ENCODE data around the gene GALT. TPM values are rescaled to one million over a fixed set of nuclear protein-coding genes. Genes with fewer than 3 reads are reported as not detected.

Gene GALT
- total RNA-seq, 1 experiment from 2014 or later: 27.6 TPM

- Histone ChIP-seq H3K27ac (ENCODE audit: low read depth, low read length, poor library complexity, severe bottlenecking) (no peak within 1 kb of the TSS), H3K36me3 (ENCODE audit: insufficient read depth, low read length, poor library complexity, severe bottlenecking) (no peaks in the 10 kb centered on the region), H3K9me3 (ENCODE audit: low read depth, low read length, poor library complexity, severe bottlenecking) (no peaks in the 10 kb centered on the region), H3K4me1 (ENCODE audit: insufficient read depth, low read length, poor library complexity, severe bottlenecking) (peaks cover 7% of the 10 kb centered on the region), H3K4me3 (ENCODE audit: low read depth, low read length, poor library complexity, severe bottlenecking) (peak within 1 kb of the TSS; percentile 27), H3K27me3 (replicated peaks; ENCODE audit: insufficient read depth, low read depth, low read length, poor library complexity) (peaks cover 71% of the 10 kb centered on the region)
- no peak for TF ChIP-seq CTCF (conservative IDR thresholded peaks at IDR 0.05; ENCODE audit: low read depth, low read length)
- peak; percentile 67 for TF ChIP-seq EZH2 (IDR thresholded peaks at IDR 0.05; ENCODE audit: borderline replicate concordance, low read depth, low read length, poor library complexity, severe bottlenecking)
- intact Hi-C loops (cut with micrococcal nuclease; ENCODE audit: unreplicated experiment): no loop called here
- ChIA-PET CTCF (no interaction called here), POLR2A (ENCODE audit: low non-redundant PET) (no interaction called here)
- DNase-seq (ENCODE audit: low spot score): no peak
- BruUV-seq (replicated peaks): no TSS peak
These were observed 17.6 kb upstream of the GALT start, which contains the start of gene ARID3C for GRCh38 chr9:34628656-34629490. ARID3C (minus strand) TSS chr9:34629066; CDS start chr9:34628014, 1,052 bp downstream.

GRCh38 chr9:34629491-34629808 is 17.0 kb upstream of the GALT start:
- Histone ChIP-seq H3K27me3 (replicated peaks; ENCODE audit: insufficient read depth, low read depth, low read length, poor library complexity) (peaks cover 66% of the 10 kb centered on the region), H3K27ac (ENCODE audit: low read depth, low read length, poor library complexity, severe bottlenecking) (no peak overlapping the region), H3K9me3 (ENCODE audit: low read depth, low read length, poor library complexity, severe bottlenecking) (no peaks in the 10 kb centered on the region), H3K4me3 (ENCODE audit: low read depth, low read length, poor library complexity, severe bottlenecking) (peak overlapping the region; percentile 27), H3K36me3 (ENCODE audit: insufficient read depth, low read length, poor library complexity, severe bottlenecking) (no peaks in the 10 kb centered on the region), H3K4me1 (ENCODE audit: insufficient read depth, low read length, poor library complexity, severe bottlenecking) (peaks cover 7% of the 10 kb centered on the region)
- no TSS peak for BruUV-seq (replicated peaks)
- no peak for DNase-seq (ENCODE audit: low spot score)
- ChIA-PET POLR2A (ENCODE audit: low non-redundant PET) (interaction anchor here (0.7 kb wide), 1 partner anchor 213 kb away, joined by 3 read pairs; no protein-coding TSS in a partner anchor), CTCF (interaction anchor here (0.7 kb wide), 1 partner anchor 51 kb away, joined by 6 read pairs; no protein-coding TSS in a partner anchor)
- intact Hi-C loops (cut with micrococcal nuclease; ENCODE audit: unreplicated experiment): no loop called here
- peak; percentile 27 for TF ChIP-seq EZH2 (IDR thresholded peaks at IDR 0.05; ENCODE audit: borderline replicate concordance, low read depth, low read length, poor library complexity, severe bottlenecking)
- no peak for TF ChIP-seq CTCF (conservative IDR thresholded peaks at IDR 0.05; ENCODE audit: low read depth, low read length)

GRCh38 chr9:34630402-34631154 is 15.9 kb upstream of the GALT start:
- intact Hi-C loops (cut with micrococcal nuclease; ENCODE audit: unreplicated experiment): no loop called here
- Histone ChIP-seq H3K9me3 (ENCODE audit: low read depth, low read length, poor library complexity, severe bottlenecking) (no peaks in the 10 kb centered on the region), H3K27ac (ENCODE audit: low read depth, low read length, poor library complexity, severe bottlenecking) (no peak overlapping the region), H3K36me3 (ENCODE audit: insufficient read depth, low read length, poor library complexity, severe bottlenecking) (peaks cover 9% of the 10 kb centered on the region), H3K4me3 (ENCODE audit: low read depth, low read length, poor library complexity, severe bottlenecking) (no peak overlapping the region), H3K27me3 (replicated peaks; ENCODE audit: insufficient read depth, low read depth, low read length, poor library complexity) (peaks cover 56% of the 10 kb centered on the region), H3K4me1 (ENCODE audit: insufficient read depth, low read length, poor library complexity, severe bottlenecking) (peaks cover 7% of the 10 kb centered on the region)
- TF ChIP-seq CTCF (conservative IDR thresholded peaks at IDR 0.05; ENCODE audit: low read depth, low read length): no peak
- TF ChIP-seq EZH2 (IDR thresholded peaks at IDR 0.05; ENCODE audit: borderline replicate concordance, low read depth, low read length, poor library complexity, severe bottlenecking): no peak
- ChIA-PET POLR2A (ENCODE audit: low non-redundant PET) (no interaction called here), CTCF (interaction anchor here (0.6 to 0.7 kb wide), 2 partner anchors 14 to 334 kb away, joined by 3 to 4 read pairs; no protein-coding TSS in a partner anchor)
- DNase-seq (ENCODE audit: low spot score): no peak
- BruUV-seq (replicated peaks): no TSS peak

Data from A673 (cell line).